ENCODE data around the gene ARHGAP31.

ARHGAP31 gene

GRCh38 chr3:119293105-119293870 lies 895 bp upstream of the ARHGAP31 start:
- ChIA-PET CTCF (interaction anchor here (1.2 kb wide), 1 partner anchor 52 kb away, joined by 3 read pairs; the partner anchor contains the start of gene B4GALT4), POLR2A (interaction anchor here (0.9 to 2.5 kb wide), 6 partner anchors 20 to 170 kb away, joined by 3 to 14 read pairs (median 4); partner anchors contain the start of genes B4GALT4 and TMEM39A)
- no peak for DNase-seq (ENCODE audit: extremely low spot score)
- TF ChIP-seq FOXK2 (IDR thresholded peaks at IDR 0.05) (no peak), ZNF384 (IDR thresholded peaks at IDR 0.05) (no peak), CTBP1 (IDR thresholded peaks at IDR 0.05; ENCODE audit: borderline replicate concordance) (no peak)

DNA sequence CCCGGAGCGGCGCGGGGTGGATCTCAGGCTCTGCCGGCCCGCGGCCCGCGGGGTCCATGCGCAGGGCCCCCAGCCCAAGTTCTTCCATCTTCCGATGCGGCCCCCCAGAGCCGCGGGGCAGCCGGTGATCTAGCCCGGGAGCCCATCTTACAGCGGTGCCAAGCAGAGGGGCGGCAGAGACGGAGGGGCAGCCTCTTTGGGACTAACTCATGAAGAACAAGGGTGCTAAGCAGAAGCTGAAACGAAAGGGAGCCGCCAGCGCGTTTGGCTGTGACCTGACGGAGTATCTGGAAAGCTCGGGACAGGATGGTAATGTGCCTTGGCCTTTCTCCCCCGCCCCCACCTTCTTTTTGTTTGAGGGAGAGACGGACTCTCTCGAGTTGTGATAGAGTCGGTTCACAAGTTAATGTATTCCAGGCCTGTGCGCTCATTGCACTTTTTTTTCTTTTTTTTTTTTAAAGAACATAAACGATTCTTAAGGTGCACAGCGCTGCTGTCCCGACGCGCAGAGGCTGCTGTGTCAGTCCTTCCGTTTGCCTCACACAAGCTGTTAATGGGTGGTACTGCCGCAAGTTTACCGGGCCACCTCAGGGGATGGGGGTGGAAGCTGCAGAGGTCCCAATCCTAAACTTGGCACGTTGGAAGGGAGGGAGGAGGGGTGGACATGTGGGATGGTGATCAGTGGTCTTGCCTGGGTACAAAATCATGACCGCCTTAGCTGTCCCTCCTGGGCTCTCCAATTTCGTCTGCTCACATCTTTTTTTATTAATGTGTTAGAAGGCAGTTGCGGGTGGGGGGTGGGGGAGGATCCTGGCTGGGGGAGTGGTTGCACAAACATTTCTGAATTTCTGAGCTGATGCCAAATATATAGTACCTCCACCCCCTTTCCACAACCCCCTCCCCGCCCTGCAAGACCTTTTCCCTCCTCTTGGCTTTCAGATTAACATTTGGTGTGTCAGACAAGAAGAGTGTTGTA lies 801 bp downstream of the ARHGAP31 start:
- ChIA-PET CTCF (interaction anchor here (0.6 to 1.1 kb wide), 3 partner anchors 11 to 54 kb away, joined by 4 read pairs; no protein-coding TSS in a partner anchor), POLR2A (interaction anchor here (0.9 to 2.5 kb wide), 9 partner anchors 9 to 169 kb away, joined by 3 to 14 read pairs (median 3); partner anchors contain the start of genes B4GALT4 and TMEM39A)
- no peak for TF ChIP-seq FOXK2 (IDR thresholded peaks at IDR 0.05)
- TF ChIP-seq ZNF384 (IDR thresholded peaks at IDR 0.05) = peak; percentile 63
- no peak for TF ChIP-seq SUZ12 (IDR thresholded peaks at IDR 0.05)
- no peak for TF ChIP-seq PKNOX1 (IDR thresholded peaks at IDR 0.05)
- peak; percentile 49 for DNase-seq (ENCODE audit: extremely low spot score)

DNA sequence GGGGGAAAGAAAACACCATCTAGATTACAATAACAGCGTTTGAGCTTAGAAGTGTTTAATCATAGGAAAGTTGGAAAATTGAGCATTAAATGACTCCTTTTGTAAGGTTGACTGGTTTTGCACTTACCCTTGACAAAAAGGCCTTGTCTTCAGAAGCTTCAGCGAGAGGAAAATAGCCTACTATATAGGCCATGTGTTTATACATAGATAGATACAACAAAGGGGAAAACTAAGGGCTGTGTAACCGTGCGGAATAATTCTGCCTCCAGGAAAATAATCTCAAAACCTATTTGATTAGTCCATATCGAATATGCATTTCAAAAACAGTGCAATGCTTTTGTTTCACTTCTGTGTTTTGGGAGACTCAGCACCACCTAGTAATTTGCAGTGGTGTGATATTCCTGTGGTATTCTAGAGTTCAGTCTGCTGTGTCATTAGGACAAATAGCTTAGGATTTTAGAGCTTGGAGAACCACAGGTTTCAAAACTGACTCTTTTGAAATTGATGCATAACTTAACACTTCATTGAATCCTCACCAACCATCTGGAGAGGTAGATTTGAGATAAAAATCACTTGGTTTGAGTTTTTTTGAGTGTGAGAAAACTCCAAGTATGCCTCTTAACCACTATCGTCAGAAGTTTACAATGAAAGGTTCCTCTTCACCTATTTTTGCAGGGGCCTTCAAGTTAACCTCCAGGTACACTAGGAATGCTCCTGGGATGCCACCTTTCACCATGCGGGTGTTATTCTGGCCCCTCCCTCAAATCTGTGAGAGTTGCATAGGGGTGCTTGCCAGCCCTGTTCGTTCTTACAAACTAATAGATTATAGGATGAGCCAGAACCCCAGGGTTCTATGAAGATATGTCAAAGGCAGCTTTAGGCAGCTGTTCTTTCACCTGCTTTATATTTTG lies 1.9 kb downstream of the ARHGAP31 start:
- TF ChIP-seq FOXA1 (IDR thresholded peaks at IDR 0.05) = no peak
- TF ChIP-seq PKNOX1 (IDR thresholded peaks at IDR 0.05) = no peak
- TF ChIP-seq SUZ12 (IDR thresholded peaks at IDR 0.05) = no peak
- TF ChIP-seq ARNT (IDR thresholded peaks at IDR 0.05) = no peak
- no peak for TF ChIP-seq ELF4 (IDR thresholded peaks at IDR 0.05)
- TF ChIP-seq LEF1 (IDR thresholded peaks at IDR 0.05; ENCODE audit: borderline replicate concordance) = no peak
- no peak for TF ChIP-seq TARDBP (IDR thresholded peaks at IDR 0.05)
- TF ChIP-seq ZNF384 (IDR thresholded peaks at IDR 0.05) = no peak
- CTCF ChIA-PET = interaction anchor here (1.1 kb wide), 1 partner anchor 10 kb away, joined by 4 read pairs; no protein-coding TSS in a partner anchor
- no peak for DNase-seq (ENCODE audit: extremely low spot score)
- POLR2A ChIA-PET = interaction anchor here (1.0 to 1.5 kb wide), 2 partner anchors 12 to 21 kb away, joined by 3 read pairs; no protein-coding TSS in a partner anchor

- TF ChIP-seq BHLHE40 (IDR thresholded peaks at IDR 0.05; ENCODE audit: borderline replicate concordance) (no peak), PKNOX1 (IDR thresholded peaks at IDR 0.05) (no peak), FOXA1 (IDR thresholded peaks at IDR 0.05) (no peak)
- ChIA-PET CTCF (no interaction called here), POLR2A (no interaction called here)
- no peak for DNase-seq (ENCODE audit: extremely low spot score)
Measured at GRCh38 chr3:119296727-119297122, 2.5 kb downstream of the ARHGAP31 start.

- POLR2A ChIA-PET = no interaction called here
- CTCF ChIA-PET = no interaction called here
Measured at GRCh38 chr3:119297169-119297568, 3.0 kb downstream of the ARHGAP31 start.

More at GRCh38 chr3:119297169-119297568, 3.0 kb downstream of the ARHGAP31 start:
- DNase-seq (ENCODE audit: extremely low spot score) = no peak
- TF ChIP-seq NFRKB (IDR thresholded peaks at IDR 0.05) (no peak), HDGF (IDR thresholded peaks at IDR 0.05; ENCODE audit: borderline replicate concordance) (no peak), FOXM1 (IDR thresholded peaks at IDR 0.05; ENCODE audit: borderline replicate concordance) (no peak), CTBP1 (IDR thresholded peaks at IDR 0.05; ENCODE audit: borderline replicate concordance) (no peak), SUZ12 (IDR thresholded peaks at IDR 0.05) (no peak), ELF4 (IDR thresholded peaks at IDR 0.05) (no peak), FOXK2 (IDR thresholded peaks at IDR 0.05) (no peak), ZNF384 (IDR thresholded peaks at IDR 0.05) (no peak), SP1 (IDR thresholded peaks at IDR 0.05) (no peak), L3MBTL2 (conservative IDR thresholded peaks at IDR 0.05) (no peak), ARNT (IDR thresholded peaks at IDR 0.05) (no peak), TARDBP (IDR thresholded peaks at IDR 0.05) (no peak), PKNOX1 (IDR thresholded peaks at IDR 0.05) (no peak), LEF1 (IDR thresholded peaks at IDR 0.05; ENCODE audit: borderline replicate concordance) (no peak), BHLHE40 (IDR thresholded peaks at IDR 0.05; ENCODE audit: borderline replicate concordance) (no peak), FOXA1 (IDR thresholded peaks at IDR 0.05) (no peak)

Measured in HEK293T (cell line).